Activated CD4-positive, alpha-beta T cell treated with anti-CD3 and anti-CD28 coated beads for 24 hours (primary cell): ENCODE results near the gene ADGRD1.

Experiments
- DNase-seq, 2 donors: peaks; one replicate each; pipeline ENCODE4 v3.0.0-alpha.2; 2020; ENCODE audit warnings: low read depth in 2 of 2

Gene ADGRD1

DNA sequence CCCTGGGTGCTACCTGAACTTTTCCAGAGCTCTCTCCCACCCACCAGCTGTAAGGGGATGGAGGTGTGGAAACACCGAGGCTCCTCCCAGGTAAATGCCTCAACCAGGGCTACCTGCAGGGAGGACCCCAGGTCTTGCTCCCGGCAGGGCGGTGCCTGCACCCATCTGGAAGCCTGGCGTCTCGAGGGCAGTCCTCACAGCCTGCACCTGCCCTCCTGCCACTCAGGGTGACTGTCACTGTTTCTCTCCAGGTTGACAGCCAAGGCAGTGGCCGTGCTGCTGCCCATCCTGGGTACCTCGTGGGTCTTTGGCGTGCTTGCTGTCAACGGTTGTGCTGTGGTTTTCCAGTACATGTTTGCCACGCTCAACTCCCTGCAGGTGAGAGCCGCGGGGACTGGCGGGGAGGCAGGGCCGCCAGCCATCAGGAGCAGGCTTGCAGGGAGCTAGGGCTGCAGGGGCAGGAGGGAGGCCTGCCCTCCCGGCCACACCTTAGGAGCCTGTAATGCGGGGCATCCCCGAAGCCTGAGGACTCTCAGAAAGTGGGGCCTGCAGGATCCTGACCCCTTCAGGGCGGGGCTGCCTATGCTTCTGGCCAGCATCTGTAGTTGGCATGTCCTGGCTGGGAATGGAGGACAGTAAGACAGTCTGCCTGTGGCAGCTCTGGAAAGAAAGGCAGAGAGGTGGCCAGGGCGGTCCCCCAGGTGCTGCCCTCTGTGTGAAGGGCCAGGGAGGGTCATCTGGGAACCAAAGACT lies 182.3 kb downstream of the ADGRD1 start:
- DNase-seq, result no peak

DNA sequence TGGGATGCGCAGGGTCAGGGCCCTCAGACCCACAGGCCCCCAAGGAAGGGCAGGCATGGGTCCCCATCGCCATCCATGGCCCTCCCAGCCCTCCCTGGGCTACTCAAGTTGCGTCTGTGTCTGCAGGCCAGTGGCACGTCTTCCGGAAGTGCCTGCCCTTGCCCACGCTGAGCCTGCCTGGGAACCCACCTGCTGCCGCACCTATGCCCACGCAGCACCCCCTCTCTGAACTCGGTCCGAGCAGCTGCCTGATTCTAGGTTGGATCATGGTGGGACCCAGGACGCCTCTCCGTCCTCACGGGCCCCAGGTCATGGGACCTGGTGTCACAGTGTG lies 182.8 kb downstream of the ADGRD1 start:
- DNase-seq, result no peak

DNA sequence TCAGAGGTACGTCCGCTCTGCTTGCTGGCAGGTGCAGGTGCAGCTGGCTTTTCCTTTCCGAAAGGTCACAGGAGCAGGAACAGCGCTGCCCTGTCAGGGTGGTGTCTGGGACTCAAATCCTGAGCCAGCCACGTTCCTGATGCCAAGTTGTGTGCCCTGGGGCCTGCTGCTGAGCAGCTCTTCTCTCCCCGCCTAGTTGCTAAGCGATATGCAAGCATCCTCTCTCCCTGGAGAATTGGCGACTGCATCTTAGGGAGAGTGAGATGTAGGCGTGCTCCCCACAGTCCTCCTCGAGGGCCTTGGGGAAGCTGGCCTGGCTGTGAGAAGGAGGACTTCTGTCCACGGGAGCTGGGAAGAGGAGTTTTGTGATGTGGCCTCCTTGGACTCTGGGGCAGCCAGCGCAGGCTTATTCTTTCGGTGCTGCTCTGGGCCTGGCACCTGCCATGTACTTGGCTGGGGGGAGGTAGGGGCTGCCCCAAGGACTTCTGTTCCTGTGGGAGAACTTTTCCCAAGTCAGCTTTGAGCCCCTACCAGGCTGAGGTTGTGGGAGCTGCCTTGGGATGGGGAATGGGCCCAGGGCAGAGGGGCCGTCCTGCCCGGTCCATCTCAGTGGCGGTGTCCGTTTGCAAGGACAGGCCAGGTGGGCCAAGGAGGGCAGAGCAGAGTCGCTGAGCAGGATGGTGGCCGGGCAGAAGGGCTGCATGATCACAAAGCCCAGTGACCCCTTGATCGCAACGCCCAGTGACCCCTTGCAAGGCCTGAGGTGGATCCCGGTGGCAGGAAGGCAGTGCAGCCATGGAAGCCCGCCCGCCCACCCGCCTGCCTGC lies 183.5 kb downstream of the ADGRD1 start:
- no peak for DNase-seq

DNA sequence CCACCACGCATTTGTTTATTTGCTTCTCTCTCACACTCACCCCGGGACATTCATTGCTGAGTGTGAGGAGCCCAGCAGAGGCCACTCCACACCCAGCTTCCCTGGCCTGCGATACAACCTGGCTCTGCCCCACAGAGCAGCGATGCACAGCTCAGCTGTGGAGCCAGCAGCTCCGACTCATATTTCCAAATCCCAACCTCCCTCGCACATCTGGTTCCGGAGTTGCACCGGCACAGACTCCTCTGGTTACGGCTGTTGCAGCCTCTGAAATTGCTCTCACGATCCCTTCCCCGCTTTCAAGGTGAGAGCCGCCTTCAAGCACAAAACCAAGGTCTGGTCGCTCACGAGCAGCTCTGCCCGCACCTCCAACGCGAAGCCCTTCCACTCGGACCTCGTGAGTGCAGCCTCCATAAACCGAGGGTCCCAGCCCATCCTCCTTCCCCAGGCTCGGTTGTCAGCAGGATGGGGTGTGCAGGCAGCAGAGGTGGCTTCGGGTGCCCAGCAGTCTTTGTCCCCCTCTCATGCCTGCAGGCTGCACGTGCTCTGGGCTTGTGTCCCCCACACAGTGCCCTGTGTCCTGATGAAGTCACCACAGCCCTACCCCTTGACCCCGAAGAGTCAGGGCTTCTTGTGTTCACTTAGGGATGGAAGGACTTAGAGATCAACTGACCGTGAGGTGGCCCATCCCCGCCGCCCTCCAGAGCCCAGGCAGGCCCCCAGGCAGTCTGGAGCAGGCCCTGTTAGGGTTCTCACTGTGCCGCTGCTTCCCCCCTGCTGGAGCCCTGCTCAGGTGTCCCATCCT lies 184.3 kb downstream of the ADGRD1 start:
- DNase-seq, result no peak

DNA sequence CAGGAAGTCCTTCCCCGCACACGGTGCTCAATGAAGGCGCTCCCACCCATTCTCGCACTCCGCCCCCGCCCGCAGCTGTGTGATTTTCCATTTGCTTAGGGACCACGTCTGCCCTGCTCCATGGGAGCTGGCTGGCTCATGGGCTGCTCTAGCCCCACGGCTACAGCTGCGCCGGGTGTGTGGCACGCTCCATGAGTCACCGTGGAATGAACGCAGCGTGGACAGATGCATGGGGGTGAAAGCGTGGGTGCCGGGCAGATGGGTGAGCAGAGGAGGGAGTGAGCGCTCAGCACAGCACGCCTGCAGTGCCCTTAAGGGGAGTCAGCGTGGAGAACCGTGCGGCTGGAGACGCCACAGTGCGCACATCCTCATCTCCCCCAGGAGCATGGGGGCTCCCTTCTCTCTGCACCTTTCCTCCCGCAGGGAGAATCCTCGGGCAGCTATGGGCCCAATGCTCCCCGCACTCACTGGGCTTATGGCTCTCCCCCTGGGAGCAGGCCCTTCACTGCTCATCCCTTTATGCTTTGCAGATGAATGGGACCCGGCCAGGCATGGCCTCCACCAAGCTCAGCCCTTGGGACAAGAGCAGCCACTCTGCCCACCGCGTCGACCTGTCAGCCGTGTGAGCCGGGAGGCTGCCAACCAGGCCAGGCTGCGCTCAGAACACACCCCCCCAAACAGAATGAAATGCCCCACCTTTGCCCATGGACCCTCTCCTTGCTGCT lies 185.1 kb downstream of the ADGRD1 start:
- DNase-seq, result no peak

DNA sequence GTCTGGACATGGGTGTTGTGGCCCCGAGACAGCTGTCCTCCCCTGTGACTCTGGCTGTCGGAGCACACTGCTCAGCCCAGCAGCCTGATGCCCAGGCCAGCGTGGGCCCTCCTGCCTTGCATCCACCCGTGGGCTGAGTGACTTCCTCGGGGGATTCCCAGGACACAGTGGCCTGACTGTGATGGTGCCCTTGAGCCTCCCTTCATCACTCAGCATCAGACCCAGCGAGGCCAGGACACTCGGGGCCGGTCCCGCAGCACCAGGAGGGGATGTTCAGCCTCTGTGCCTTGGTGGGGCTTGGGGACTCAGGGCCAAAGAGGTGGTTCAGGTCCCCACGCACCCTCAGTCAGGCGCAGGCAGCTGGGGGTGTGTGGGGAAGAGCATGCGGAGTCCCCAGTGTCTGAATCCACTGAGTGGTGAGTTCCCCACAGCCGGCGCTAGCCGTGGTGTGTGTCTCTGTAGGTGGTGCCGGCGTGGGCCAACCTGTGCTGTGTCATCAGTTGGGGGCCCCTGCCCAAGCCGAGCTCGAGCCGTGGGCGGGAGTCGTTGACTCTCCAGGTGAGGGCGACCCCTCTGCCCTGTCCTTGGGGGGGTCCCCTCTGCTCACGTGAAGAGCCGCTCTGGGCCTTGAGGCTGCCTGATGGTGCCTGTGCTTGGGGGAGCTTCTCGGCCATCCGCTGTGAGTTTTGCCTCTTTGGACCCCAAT lies 185.8 kb downstream of the ADGRD1 start:
- no peak for DNase-seq

DNA sequence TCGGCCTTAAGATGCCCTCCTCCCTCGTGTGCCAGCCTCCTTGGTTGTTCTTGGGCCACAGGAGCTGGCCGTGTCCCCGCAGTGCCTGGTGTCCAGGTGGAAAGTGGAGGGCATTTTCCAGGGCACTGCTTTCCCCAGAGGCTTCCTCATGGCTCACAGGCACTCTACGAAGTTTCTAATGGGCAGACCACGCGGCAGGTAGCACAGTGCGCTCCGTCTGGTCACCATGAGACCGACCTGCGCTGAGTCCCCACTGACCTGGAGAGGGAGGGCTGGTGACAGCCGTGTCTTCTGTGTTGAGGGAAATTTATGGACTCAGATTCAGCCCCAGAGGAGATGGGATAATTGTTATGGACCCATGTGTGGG lies 186.3 kb downstream of the ADGRD1 start:
- DNase-seq, result no peak

DNA sequence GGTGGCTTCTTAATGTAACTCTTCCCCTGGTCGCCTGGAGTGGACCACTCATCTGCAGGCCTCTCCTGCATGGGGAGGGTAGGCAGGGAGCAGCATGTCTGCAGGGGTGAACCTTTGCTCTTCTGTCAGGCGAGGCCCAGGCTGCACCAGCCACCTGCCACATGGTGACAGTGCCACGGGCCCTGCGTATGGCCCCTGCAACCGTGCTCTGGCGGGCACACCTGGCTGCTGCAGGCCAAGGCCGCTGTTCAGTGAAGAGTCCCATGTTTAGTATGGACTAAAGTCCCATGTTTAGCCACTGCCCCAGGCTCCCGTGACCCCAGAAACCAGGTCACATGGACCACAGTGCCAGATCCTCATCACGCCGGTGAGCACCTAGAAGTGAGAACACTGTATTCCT lies 187.0 kb downstream of the ADGRD1 start:
- DNase-seq, result no peak

DNA sequence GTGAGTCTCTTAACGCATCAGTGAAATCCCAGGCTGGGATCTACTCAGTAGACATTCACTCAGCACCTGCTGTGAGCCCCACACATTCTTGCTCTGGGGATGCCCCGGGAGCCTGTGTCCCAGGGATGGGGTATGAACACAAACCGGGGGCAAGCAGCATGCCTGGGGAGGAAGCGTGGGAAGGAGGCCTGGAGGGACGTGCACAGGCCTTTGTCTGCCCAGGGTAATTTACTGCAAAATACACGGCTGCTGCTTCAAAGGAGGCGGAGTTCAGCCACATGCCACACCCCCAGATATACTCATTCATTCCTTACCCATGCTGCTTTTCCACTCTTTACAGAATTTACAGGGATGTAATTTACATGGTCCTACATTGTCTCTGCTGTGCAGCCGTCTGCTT lies 187.8 kb downstream of the ADGRD1 start:
- no peak for DNase-seq

DNA sequence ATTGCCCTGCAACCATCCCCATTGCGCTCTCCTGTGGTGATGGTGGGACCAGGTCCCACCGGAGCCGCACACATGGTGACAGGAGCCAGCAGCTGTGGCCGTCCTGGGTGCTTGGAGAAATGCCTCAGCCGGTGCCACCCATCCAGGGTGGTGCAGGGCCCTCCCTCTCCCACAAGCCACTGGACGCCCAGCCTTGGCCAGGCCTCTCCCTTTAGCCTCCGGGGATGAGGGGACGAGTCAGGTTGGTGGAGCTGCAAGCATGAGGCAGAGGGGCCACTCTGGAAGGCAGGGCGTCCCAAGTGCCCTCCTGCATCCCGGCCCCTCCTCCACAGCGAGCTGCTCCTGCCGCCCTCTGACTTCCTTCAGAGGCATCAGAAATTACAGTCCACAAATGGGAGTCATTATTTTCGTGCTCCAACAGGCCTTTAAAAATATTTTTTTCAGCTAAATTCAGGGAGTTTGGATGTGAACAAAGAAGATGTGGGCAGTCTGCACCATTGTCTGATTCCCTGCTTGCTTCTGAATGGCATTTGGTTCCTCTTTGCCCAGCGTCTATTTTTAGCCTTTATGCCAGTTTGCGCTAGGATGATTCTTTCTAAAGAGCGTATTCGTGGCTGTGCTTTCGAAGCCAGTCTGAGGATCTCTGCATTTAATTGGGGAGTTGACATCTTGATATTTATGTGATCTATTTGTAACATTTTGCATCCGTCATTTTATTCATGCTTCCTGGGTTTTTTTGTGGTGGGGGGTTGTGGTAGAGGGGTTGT lies 189.4 kb downstream of the ADGRD1 start:
- DNase-seq, result no peak

DNA sequence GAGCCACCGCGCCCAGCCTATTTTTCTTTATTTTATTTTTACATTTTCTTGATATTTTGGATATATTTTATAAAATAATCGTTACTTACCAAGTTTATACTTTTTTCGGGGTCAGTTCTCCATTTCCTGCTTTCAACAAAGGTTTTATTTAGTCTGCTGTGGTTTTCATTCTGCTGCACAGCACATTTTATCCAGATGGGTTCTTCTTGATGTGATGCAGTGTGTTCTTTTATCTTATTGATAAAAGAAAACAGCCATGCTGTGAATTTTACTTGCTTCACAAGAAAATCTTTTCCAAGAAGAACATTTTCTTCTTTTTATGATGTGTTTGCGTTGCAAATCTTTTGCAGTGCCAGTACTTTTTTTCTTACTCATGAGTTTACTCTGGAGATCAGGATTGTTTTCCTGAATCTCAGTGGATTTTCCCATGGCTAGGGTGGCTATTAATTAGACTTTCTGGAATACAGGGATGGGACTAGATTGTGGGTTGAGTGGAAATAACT lies 192.5 kb downstream of the ADGRD1 start:
- no peak for DNase-seq

DNA sequence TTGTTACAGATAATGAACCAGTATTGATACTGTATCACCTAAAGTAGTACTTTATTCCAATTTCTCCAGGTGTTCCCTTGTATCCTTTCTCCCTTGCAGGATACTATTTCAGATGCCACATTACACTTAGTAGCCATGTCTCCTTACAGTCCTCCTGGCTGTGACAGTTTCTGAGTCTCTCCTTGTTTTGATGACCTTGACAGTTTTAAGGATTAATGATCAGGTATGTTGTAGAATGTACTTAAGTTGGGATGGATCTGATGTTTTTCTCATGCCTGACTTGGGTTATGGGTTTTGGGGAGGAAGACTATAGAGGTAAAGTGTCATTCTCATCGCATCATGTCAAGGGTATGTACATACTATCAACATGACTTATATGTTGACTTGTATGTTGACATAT lies 193.6 kb downstream of the ADGRD1 start:
- DNase-seq, result no peak

DNA sequence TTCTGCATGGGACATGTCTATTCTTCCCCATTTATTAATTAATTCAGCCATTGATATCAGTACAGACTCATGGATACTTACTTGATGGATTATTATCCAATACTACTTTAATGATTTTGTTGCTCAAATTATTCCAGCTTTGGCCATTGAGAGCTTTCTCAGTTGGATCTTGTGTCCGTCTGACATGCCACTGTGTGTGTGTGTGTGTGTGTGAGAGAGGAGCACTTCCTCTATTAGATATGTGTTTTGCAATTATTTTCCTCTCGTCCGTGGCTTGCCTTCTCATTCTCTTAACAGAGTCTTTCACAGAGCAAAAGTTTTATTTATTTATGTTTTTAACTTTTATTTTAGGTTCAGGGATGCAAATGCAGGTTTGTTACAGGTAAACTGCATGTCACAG lies 194.2 kb downstream of the ADGRD1 start:
- DNase-seq, result no peak

DNA sequence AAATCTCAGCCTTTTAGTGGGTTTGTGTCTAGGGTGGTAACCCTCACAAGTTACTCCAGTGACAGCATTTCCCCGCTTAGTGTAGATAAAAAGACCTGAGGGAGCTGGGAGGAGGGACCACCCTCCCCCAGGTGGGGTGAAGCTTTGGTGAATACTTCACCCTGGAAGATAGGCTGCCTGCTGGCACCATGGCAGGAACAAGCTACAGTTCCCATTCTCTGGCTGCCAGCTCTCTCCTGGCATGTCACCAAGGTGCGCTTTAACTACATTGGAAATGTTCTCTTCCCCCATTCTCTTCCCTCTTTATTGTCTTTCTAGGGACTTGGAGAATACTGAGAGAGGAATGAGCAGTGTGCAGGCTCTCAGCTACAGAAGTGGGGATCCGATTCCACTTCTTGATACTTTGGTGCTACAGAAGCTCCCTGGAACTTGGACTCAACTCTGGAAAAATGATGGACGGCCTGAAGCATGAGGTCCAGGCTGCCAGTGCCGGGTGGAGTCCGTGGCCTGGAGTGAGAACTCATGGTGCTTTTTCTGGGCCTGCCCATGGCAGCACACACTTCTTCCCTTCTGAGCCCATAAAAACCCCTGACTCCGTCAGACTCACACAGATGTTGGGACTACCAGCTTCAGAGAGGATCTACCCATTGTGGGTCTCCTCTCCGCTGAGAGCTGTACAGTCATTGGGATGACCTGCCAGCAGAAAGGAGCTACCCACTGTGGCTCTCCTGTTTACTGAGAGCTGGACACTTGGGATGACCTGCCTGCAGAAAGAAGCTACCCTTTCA lies 198.0 kb downstream of the ADGRD1 start:
- DNase-seq, result no peak

DNA sequence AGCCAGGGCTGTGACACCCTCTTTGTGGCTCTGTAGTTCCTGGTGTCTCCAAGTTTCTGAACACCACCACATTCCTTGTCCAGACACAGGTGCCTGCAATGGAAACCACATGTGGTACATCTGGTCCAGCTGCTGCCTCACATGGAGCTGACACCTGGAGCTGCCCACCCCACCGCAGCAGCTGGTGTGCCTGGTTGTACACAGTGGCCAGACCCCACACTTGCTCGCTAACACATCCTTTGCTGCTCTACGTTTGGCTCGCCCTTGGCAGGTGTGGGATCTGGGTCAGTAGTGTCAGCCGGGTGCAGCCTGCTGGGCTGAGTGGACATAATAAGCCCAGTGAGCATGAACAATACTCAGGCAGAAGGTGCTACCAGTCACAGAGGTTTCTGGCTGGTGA lies 198.9 kb downstream of the ADGRD1 start:
- DNase-seq, result no peak

DNA sequence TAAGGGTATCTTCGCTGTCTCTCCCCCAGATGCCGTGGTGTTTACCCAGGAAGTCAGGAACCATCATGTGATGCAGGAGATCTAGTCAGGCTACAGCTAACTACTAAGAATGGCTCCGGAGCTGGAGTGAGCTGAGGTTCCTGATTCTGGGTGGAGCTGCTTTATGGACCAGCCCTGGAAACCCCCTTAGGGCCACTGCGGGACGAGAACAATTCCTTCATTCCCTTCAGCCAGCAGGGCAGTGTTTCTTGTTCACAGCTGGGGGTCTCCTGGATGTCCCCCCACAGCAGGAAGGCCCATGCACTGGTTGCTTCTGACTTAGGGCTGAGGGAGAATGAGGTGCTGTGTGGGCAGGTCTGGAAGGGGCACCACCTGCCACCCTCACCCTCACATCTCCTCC lies 199.3 kb downstream of the ADGRD1 start:
- DNase-seq, result no peak

DNA sequence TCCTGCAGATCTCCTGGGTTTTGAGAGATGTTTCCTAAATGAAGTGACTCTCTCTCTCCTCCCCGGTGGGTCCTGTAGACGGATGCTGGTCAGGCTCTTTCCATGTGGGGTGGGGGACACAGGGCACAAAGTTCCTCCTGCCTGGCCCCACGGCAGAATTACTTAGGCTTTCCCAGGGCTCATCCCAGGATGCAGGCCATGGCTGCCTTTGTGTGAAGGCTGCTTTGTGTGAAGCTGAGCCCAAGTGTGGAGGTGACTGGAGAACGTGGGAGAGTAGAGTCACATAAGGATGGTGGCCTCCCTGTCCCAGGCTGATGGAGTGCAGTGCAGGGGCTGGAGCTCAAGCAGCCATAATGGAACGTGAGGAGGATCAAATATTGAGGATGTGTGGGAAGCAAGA lies 200.2 kb downstream of the ADGRD1 start:
- no peak for DNase-seq

DNA sequence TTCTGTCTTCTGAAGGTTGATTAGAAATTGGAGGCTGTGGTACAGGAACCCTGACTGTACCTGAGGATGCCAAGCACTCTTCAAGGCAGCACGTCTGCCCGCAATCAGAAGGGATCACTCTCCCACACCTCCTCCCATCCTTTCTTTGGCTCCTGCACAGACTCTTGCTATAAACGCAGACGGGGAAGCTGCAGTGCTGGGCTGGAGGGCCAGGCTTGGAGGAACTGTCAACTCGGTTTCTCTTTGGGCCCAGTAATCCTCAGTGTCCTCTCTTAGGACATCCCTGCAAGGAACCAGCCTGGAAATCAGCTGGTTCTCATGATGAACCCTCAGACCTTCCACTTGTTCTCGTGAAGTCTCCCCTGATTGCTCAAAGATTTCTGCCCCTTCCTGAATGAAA lies 201.4 kb downstream of the ADGRD1 start:
- no peak for DNase-seq

DNA sequence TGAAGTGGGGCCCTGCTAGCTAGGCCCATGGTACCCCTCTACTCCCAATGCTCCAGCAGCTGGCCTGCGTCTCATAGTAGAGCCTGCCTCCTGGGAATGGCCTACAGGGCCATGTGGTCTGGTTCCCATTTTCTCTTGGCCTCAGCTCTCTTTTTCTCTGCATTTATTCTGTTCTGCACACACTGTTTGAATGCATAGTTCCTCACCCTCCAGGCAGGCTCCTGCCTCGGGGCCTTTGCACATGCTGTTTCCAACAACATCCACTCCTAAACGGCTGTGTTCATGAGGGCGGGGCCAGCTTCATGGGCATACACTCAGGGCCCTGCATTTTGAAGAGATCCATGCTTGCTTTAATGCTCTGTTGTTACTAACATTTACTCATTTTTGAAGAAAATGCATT lies 204.0 kb downstream of the ADGRD1 start:
- no peak for DNase-seq

DNA sequence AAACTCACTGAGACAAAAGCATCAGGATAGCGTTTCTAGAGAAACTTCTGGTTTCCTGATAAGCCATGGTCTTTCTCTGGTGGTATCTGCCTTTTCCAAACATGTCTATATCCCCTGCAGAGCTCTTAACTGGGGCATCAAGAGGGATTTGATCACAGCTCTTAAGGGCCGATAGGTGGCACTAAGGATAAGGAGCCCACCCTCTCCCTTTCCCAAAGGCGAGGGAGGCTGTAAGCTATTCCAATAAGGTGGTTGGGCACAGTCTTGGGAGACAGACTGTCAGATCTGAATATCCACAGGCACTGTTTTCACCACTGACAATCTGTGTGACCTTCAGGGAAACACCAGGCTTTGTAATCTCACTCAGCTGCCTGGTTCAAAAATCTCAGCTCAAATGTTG lies 206.0 kb downstream of the ADGRD1 start:
- no peak for DNase-seq
